ENCODE measurements around the gene CCL27.

Gene CCL27

GRCh38 chr9:34689512-34689911, 27.1 kb upstream of the CCL27 start:
- DNase-seq (ENCODE audit: low spot score), result no peak
- in situ Hi-C loops (cut with MboI; ENCODE audit: low sequenced_read_pairs, unreplicated experiment), result no loop called here
- no peak for TF ChIP-seq CTCF (IDR thresholded peaks at IDR 0.05; ENCODE audit: borderline replicate concordance, control extremely low read depth, extremely low read depth, insufficient read depth, missing control alignments)

GRCh38 chr9:34689116-34689470, 26.6 kb upstream of the CCL27 start:
- DNase-seq (ENCODE audit: low spot score), result no peak
- TF ChIP-seq CTCF (IDR thresholded peaks at IDR 0.05; ENCODE audit: borderline replicate concordance, control extremely low read depth, extremely low read depth, insufficient read depth, missing control alignments), result no peak
- in situ Hi-C loops (cut with MboI; ENCODE audit: low sequenced_read_pairs, unreplicated experiment), result no loop called here

GRCh38 chr9:34688329-34689115, 26.1 kb upstream of the CCL27 start:
- no peak for TF ChIP-seq CTCF (IDR thresholded peaks at IDR 0.05; ENCODE audit: borderline replicate concordance, control extremely low read depth, extremely low read depth, insufficient read depth, missing control alignments)
- in situ Hi-C loops (cut with MboI; ENCODE audit: low sequenced_read_pairs, unreplicated experiment), result no loop called here
- no peak for DNase-seq (ENCODE audit: low spot score)

- TF ChIP-seq CTCF (IDR thresholded peaks at IDR 0.05; ENCODE audit: borderline replicate concordance, control extremely low read depth, extremely low read depth, insufficient read depth, missing control alignments), result no peak
- DNase-seq (ENCODE audit: low spot score), result no peak
- in situ Hi-C loops (cut with MboI; ENCODE audit: low sequenced_read_pairs, unreplicated experiment), result no loop called here
These were observed 25.0 kb upstream of the CCL27 start for GRCh38 chr9:34687276-34688030.

- no peak for DNase-seq (ENCODE audit: low spot score)
These were observed 24.3 kb upstream of the CCL27 start for GRCh38 chr9:34686732-34687131.

GRCh38 chr9:34686231-34686630, 23.8 kb upstream of the CCL27 start:
- DNase-seq (ENCODE audit: low spot score), result no peak
- no peak for TF ChIP-seq CTCF (IDR thresholded peaks at IDR 0.05; ENCODE audit: borderline replicate concordance, control extremely low read depth, extremely low read depth, insufficient read depth, missing control alignments)
- in situ Hi-C loops (cut with MboI; ENCODE audit: low sequenced_read_pairs, unreplicated experiment), result no loop called here

More at GRCh38 chr9:34686732-34687131, 24.3 kb upstream of the CCL27 start:
- in situ Hi-C loops (cut with MboI; ENCODE audit: low sequenced_read_pairs, unreplicated experiment), result no loop called here
- no peak for TF ChIP-seq CTCF (IDR thresholded peaks at IDR 0.05; ENCODE audit: borderline replicate concordance, control extremely low read depth, extremely low read depth, insufficient read depth, missing control alignments)

Data from GM13976 (cell line).